ENCODE measurements around the gene SCYL1.

The SCYL1 gene

DNA sequence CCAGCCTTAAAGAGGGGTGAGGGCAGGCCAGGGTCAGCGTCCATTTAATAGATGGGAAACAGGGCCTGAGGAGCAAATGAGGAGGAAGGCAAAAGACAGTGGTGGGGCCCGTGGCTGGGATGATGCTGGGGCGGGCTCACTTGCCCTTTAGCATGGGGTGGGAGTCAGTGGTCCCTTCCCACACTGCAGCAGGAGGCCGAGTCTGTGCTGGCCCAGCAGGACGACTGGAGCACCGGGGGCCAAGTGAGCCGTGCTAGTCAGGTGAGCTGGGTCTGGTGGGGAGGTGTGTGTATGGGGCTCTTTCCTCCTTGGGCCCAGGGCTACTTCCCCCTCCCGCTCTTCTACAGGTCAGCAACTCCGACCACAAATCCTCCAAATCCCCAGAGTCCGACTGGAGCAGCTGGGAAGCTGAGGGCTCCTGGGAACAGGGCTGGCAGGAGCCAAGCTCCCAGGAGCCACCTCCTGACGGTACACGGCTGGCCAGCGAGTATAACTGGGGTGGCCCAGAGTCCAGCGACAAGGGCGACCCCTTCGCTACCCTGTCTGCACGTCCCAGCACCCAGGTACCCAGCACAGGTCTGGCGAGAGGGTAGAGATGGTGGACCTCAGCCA is 12.8 kb downstream of the SCYL1 start:
- no peak for DNase-seq

- DNase-seq, result no peak
Observed at GRCh38 chr11:65538232-65538914, 13.5 kb downstream of the SCYL1 start.

DNA sequence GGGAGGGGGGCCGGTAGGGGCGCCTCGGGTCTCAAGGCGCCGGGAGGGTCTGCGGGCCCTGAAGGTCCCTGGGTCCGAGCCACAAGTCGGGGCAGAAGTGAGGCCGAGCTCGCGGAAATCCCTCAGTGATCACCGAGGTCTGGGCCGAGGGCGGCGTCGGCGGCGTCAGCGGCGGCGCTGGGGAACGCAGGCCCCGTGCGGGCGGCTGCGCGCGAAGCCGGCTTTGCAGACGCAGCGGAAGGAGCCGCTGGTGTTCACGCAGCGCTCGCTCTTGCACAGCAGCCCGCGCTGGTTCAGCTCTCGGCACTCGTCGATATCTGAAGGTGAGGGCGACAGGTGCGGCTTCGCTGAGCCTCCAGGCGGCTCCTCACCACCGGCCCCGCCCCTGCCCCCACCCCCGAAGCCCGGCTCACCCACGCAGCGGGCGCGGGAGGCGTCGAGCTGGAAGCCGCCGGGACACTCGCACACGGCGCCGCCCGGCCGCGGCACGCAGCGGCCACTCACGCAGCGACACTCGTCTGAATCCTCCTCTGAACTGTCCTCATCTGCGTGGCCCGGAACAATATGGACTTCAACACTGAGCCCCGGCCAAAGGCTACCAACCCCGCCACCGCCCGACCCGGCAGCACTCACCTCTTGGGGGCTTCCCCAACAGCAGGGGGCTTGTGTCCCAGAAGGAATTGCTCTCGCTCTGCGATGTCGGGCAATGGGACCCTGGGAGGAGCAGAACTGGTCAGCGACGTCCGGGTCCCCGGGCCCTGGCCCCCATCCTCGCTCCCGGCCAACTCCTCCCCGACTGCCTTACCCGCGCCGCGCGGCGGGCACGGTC is 14.2 kb downstream of the SCYL1 start:
- no peak for DNase-seq

- no peak for DNase-seq
Observed at GRCh38 chr11:65539744-65540289, 14.9 kb downstream of the SCYL1 start.

- DNase-seq, result peak; percentile 83
Observed at GRCh38 chr11:65540290-65541092, 15.6 kb downstream of the SCYL1 start.

DNA sequence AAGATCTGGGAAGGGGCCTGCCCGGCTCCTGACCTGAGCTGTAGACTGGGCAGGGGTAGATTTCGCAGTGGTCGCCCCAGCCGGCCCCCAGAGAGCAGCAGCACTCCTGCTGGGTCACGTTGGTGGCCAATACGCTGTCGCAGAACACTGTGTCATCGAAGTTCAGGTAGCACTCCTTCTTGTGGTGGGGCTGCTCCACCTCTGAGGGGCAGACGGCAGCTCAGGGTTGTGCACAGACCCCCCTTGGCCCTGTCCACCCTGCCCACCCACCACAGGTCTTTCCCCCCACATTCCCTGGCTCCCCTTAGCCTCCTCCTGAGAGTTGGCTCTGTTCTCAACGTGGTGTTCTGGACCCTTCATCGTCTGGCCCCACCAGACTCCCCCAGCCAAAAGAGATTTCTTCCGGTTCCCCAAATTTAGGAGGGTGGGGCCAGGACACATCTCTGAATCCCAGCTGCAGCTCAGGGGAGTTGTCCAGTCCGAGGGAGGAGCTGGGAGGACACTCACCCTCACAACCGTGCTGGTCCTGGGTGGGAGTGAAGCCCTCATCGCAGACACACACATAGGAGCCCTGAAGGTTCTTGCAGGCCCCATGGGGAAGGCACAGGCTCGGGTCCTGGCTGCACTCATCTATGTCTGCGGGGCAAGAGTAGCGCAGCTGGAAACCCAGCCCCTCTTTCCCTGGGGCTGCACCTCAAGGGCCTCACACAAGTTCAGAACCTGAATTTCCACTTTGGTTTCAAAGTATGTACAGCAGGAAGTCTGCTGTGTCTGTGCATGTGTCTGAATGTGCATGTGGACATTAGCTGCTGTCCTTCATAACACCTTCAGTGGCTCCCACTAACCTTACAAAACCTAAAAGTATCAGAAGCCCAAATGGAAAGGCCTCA is 16.5 kb downstream of the SCYL1 start:
- DNase-seq, result no peak

- no peak for DNase-seq
Observed at GRCh38 chr11:65542738-65543390, 18.0 kb downstream of the SCYL1 start.

- DNase-seq, result no peak
Observed at GRCh38 chr11:65545853-65546216, 21.0 kb downstream of the SCYL1 start.

GRCh38 chr11:65546217-65546958 is 21.5 kb downstream of the SCYL1 start:
- peak; percentile 99 for DNase-seq

- DNase-seq, result no peak
Observed at GRCh38 chr11:65547446-65548125, 22.7 kb downstream of the SCYL1 start.

- DNase-seq, result no peak
Observed at GRCh38 chr11:65548395-65548794, 23.5 kb downstream of the SCYL1 start.

GRCh38 chr11:65549096-65549495 is 24.2 kb downstream of the SCYL1 start:
- no peak for DNase-seq

- DNase-seq, result peak; percentile 56
Observed at GRCh38 chr11:65551572-65552387, 26.9 kb downstream of the SCYL1 start.

DNA sequence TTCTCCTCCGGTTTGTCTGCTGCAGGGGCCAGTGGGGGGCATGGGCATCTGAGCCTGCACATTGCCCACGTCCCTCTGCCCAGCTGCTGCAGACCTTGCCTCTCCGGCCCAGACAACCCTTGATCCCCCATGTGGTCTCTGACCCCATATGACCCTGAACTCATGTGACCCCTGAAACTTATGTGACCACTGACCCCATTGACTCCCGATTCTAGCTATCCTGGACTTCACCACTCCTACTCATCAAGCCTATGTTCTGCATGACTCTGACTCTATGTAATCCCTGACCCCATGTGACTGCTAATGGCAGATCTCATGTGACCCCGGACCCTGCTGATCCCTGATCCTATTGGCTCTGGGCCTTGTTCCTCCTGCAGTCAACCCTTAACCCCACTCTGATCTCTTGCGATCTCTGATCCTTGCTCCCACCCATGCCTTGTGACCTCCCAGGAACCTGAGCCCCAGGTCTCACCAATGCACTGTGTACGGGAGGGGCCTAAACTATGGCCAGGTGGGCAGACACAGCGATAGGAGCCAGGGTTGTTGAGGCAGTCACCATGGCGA is 27.6 kb downstream of the SCYL1 start:
- no peak for DNase-seq

DNA sequence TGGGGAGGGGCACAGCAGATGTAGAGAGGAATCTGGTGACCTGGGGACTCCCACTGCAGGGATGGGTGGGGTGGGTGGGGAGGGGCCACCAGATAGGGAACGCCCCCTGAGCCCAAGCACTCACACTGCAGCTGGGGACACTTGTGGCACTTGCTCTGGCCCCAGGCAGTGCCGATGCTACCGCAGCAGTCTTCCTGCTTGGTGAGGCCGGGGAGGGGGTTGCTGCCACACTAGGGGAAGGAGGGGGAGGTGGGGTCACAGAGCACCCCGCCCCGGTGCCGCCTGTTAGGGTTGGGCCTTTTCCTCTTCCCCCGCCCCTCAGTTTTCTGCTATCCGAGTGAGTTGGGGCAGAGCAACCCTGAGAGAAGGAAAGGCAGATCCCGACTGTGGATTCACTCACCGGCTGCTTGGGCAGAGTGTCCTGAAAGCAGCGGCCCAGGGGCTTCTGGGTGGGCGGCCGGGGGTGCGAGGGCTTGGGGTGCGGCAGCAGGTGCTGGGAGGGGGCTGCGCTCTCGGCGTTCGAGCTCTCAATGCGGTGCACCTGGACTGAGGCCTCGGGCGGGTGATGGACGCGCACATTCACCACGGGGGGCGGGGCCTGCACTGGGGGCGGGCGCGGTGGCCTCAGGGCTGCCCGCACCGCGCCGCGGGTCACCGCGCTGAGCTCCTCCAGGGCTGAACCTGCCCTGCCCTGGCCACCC is 28.6 kb downstream of the SCYL1 start:
- peak; percentile 52 for DNase-seq

- DNase-seq, result no peak
Observed at GRCh38 chr11:65554057-65554818, 29.4 kb downstream of the SCYL1 start.

GRCh38 chr11:65554842-65555430 is 30.1 kb downstream of the SCYL1 start:
- no peak for DNase-seq
